Stimulated activated CD4-positive, alpha-beta T cell treated with anti-CD3 and anti-CD28 coated beads, Interleukin-1b, Interleukin-23, amount 100 ng/mL, for 24 hours (primary cell): Measurements from ENCODE around the gene RD3L.
"Not testable (repeated sequence)": the region's sequence is repeated elsewhere in the genome, so short reads cannot be mapped to it uniquely, and the experiment has no call there.

Source experiments
- DNase-seq, 4 experiments: peaks; one replicate each; pipeline ENCODE4 v3.0.0-alpha.2; 2020; ENCODE audit warnings: low read depth in 4 of 4, low spot score in 1 of 4

The RD3L gene

DNA sequence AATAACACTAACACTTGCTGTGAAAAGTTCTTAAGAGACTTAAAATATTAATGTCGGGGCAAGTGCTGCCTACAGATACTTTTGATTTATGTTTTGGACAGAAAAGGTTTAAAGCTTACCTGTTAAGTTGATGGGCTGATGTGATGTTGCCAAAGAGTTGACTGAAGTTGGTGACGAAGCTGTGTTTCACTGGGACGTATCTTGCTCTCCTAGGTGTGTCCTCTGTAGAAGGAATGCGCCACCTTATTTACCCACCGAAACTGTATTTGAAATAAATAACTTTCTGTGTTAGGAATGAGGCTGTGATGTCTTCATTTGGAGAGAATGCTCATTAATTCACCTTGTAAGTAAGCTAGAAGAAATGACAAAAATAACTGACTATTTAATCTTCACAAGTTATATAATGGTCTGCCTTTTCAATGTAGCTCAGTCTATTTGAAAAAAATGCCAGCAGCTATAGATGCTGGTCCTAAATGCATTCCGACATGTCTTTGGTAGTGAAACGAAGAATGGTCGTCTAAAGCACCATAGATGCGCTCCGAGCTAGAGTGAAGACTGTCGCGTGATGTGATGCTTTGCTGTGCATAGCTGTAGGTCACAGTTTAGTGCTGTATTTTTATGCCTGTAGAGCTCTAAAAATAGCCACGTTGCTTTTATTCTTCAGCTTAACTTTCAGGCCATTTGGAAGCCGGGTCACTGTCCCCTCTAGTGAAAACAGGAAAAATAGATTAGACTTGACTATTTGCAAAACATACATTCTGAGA lies at the start of gene RD3L:
RD3L (minus strand) TSS at position 557 of the 764 bp plus-strand sequence. CDS start 834 bp downstream, outside the sequence.
- DNase-seq = no peak

DNA sequence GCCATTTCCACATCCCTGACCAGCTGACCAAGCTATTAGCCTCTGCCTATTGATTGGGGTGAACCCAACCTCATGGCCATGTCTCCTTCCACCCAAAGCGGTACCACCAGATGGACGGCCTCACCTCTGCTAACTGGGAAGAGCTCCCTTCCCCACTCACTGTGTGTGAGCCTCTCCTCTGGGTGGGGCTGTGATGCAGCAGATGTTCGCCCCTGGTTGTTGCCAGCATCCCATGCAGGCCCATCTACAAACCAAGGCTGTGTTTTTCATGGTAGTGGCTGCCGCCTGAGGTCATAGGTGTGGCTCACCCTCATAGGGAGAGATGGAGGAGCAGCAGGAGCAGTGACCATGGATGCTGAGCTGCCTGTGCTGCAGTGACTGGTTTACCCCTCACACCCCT lies 47.6 kb upstream of the RD3L start:
- DNase-seq = no peak

GRCh38 chr14:103989034-103989433 lies 46.7 kb upstream of the RD3L start:
- DNase-seq = no peak

- no peak for DNase-seq
These were observed 41.9 kb upstream of the RD3L start for GRCh38 chr14:103984196-103984595.

GRCh38 chr14:103980623-103981238 lies 38.4 kb upstream of the RD3L start:
- DNase-seq = not testable (repeated sequence)

DNA sequence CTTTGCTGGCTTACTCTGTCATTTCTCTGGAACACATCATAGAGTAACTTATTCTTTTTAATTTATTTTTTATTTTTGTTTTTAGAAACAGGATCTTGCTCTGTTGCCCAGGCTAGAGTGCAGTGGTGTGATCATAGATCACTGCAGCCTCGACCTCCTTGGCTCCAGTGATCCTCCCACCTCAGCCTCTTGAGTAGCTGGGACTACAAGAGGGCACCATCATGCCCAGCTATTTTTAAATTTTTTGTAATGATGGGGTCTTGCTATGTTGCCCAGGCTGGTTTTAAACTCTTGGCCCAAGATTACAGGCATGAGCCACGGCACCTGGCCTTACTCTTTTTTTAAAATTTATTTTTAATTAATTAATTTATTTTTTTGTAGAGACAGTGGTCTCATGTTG lies 32.2 kb upstream of the RD3L start:
- DNase-seq = no peak

DNA sequence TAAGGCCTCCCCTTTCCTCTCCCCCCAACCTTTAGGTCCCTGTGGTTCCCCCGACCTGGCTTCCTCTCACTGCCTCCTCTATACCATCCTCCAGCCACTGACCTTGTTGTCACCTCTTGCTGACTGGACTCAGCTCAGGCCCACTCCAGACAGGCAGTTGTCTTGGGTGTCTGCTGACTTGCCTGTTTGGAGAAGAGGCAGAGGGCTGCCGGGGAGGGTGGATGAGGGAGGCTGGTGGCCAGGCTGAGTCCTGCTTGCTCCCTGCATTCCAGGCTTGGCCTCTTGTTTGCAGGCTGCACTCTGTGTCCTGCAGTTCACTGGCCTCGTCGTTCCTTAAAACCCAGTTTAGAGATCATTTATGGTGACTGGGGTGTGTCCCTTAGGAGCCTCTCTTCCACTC lies 31.0 kb upstream of the RD3L start:
- DNase-seq = no peak

DNA sequence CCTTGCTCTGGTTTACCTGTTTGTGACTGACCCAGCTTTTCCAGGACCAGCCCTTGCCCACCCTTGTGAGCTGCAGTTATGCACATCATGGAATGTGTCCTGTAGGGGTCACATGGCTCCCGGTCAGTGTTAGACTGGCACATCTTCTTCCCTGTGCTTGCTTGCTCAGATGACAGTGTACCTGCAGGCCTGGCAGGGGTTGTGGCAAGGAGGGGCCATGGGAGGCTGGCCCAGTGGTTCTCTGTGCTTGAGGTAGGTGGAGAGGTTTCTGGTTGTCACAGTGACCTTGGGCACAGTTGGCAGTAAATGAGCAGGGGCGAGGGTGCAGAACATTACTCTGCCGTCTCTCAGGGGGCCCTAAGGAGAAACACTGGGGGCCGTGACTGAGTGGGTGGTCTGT lies 27.6 kb upstream of the RD3L start:
- no peak for DNase-seq

DNA sequence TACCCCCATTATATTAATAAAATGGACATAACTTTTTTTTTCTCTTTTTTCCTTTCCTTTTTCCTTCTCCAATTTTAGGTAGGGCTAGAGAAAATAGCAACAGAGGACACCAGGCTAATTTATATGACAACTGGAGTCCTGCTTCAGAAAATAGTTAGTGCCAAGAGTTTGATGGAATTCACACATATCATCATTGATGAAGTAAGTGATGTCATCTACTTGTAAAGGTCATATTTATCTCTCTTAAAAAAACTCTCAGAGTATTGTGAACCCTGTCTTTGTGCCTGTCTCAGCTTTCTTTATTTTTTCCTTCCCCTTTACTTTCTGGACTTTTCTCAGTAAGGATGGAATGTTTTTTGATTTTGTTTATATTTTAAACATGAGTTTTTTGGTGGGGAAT lies 24.3 kb upstream of the RD3L start:
- no peak for DNase-seq

DNA sequence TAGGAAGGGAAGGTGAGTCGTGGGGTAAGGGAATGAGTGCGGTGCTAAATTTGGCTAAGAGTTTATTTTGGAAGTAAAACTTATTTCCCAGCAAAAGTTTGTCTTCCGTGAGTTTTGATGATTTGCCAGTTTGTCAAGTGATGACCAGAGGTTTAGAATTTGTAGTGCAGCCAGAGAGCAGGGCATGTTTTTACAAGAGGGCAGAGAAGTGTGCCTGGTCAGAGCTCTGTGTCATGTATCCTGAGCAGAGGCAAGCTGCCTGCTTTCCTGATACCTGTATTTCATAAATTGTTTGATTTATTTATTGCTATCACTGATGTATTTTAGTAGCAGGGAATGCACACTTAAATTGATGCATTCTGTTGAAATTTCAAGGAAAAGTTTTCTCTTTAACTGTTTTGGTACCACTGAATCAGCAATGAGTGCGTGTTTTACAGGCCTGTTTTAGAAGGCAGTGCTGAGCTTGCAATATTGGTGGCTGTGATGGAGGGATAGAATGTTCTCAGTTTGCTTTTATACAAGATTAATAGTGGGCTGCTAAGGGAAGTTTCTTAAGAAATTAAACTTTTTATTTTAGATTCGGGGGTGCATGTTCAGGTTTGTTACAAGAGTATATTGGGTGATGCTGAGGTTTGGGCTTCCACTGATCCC lies 19.7 kb upstream of the RD3L start:
- no peak for DNase-seq

- no peak for DNase-seq
These were observed 18.2 kb upstream of the RD3L start for GRCh38 chr14:103960457-103961055.

DNA sequence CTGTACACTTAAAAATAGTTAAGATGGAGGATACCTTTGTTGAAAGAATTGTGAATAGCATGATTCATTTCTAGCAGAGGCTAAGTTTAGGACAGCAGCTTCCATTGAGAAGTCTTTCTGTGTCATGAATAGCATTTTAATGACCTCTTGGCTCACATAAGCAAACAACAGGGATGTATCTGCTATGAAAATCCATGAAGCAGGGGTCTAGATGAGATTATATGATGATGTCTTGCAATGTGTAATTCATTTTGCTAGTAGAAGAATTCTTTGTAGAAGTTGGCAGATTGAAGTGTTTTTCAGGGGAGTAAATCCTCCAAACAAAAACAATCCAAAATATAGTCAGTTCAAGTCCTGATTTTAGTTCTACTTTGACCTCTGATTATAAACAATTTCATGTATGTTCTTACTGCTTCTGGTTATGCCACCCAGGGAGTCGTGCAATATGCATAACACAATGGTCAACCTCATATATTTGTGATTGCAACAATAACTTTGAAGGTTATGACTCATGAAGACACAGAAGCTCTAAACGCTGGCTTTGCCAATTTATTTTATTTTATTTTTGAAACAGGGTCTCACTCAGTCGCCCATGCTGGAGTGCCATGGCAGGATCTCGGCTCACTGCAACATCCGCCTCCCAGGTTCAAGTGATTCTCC lies 6.9 kb upstream of the RD3L start:
- no peak for DNase-seq

- DNase-seq = no peak
These were observed 6.1 kb upstream of the RD3L start for GRCh38 chr14:103948442-103948841.

DNA sequence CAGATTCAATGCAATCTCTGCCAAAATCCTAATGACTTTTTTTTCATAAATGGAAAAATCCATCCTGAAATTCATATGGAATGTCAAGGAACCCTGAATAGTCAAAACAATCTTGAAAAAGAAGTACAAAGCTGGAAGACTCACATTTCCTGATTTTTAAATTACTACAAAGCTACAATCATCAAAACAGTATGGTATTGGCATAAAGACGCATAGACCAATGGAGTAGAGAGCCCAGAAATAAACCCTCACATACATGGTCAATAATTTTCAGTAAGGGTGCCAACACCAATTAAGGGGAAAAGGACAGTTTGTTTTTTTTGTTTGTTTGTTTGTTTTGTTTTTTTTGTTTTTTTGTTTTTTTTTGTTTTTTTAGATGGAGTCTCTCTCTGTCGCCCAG lies 4.6 kb upstream of the RD3L start:
- DNase-seq = no peak

- no peak for DNase-seq
These were observed 1.3 kb upstream of the RD3L start for GRCh38 chr14:103943673-103944072.

GRCh38 chr14:103941462-103941861 lies 867 bp downstream of the RD3L start:
- no peak for DNase-seq

DNA sequence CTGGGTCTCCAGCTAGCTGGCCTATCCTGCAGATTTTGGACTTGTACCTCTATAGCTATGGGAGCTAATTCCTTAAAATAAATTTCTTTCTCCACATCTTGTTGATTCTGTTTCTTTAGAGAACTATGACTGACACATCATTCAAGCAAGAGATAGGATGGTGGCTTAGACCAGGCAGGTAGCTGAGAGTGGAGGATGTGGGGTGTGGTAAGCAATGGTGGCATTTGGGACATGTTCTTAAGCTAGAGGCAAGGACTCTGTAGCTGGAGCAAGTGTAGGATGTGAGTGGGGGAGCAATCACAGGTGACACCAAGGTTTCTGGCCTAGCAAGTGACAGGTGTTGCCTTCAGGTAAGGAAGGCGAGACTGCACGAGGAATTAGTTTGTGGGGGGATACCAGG lies 7.2 kb downstream of the RD3L start:
- no peak for DNase-seq

DNA sequence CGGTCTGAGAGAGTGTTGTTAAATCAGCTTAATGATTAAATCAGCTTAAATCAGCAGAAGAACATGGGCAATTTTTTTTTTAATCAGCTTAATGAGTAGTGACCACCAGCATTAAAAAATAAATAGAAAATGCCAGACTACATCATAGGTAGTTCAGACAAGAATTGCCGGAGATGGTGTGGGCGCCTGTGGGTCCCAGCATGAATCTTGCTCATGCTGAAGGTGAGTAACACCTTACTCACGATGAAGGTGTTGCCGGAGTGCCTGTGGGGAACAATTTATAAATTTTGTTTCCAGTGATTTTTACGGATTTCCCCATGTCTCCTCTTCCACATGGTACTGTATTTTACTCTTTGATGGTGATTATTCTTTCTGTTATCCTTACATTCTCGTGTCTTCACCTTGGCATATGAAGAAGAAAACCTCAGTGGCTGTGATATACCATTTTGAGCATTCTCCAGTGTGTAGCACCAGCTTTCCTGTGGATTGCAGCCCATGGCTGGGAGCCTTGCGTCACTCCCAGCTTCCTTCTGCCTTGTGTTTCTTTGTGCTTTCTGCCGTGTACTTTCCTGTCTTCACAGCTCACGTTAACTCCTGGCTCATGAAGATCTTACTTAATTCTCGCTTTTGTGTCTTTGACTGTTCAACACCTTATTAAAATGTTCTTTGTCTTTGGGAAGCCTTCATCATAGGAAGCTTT lies 9.4 kb downstream of the RD3L start:
- no peak for DNase-seq

DNA sequence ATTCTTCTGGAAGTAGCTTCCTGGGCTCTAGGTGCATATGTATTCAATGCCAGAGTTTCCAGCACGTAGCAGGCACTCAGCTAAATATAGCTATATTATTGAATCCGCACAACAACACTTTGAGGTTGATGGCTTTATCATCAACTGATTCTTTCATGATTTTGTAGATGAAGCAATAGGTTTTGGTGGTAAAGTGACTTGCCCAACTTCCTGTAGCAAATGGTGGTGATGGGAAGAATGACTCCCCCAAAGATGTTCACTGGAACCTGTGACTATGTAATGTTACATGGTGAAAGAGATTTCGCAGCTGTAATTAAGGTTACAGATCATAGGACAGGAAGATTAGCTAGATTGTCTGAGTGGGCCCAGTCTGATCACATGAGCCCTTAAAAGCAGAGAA lies 10.9 kb downstream of the RD3L start:
- DNase-seq = no peak

DNA sequence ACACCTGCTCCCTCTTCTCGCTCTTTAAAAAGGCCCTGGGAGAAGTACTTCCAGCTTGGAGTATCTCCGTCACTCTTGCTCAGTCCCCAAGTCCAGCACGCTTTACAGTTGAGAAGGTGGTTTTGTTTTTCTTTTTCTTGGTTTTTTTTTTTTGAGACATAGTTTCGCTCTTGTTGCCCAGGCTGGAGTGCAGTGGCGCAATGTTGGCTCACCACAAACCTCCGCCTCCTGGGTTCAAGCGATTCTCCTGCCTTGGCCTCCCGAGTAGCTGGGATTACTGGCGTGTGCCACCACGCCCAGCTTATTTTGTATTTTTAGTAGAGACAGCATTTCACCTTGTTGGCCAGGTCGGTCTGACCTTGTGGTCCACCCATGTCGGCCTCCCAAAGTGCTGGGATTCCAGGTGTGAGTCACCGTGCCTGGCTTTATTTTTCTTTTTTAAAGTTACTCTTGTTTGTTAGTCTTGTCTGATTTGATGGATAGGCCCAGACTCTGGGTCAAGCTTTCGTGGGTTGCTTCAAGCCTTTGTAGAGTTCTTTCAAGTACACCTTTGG lies 12.2 kb downstream of the RD3L start:
- DNase-seq = no peak
